Prostate gland (tissue), 1 donor: Measurements from ENCODE around the gene KIF5C.

ENCODE experiments used
- POLR2A ChIP-seq: fragments of 450-650 bp; IDR thresholded peaks from one replicate; pipeline ENCODE4 v1.6.1; 2016; ENCODE audit warnings: antibody characterized with exemption, mild to moderate bottlenecking
- POLR2AphosphoS5 ChIP-seq: sonication (generic); formaldehyde crosslinking; IDR thresholded peaks from one replicate; pipeline ENCODE4 v1.6.1; 2017; ENCODE audit warnings: antibody characterized with exemption

- no peak for TF ChIP-seq POLR2AphosphoS5
- no peak for TF ChIP-seq POLR2A
These were observed 13.0 kb downstream of the KIF5C start for GRCh38 chr2:148888003-148888501.
